A549 (cell line): ENCODE measurements around the gene KCNJ6.

ENCODE experiments used
- CHD2 ChIP-seq: fragments of 150-350 bp; IDR thresholded peaks from 2 replicates; pipeline ENCODE4 v1.6.1; 2014; ENCODE audit warnings: low read length; ENCODE audit not compliant: partially characterized antibody
- CHD4 ChIP-seq: fragments of 200-600 bp; sonication (generic); IDR thresholded peaks from 2 replicates; pipeline ENCODE4 v1.6.1; 2016; ENCODE audit warnings: antibody characterized with exemption, mild to moderate bottlenecking, borderline replicate concordance
- CTCF ChIP-seq: fragments of >200 bp; sonication (Bioruptor Twin); formaldehyde crosslinking; IDR thresholded peaks from 3 replicates; pipeline ENCODE4 v1.5.1; 2016
- EP300 ChIP-seq, 2 experiments: fragments of >200 bp; sonication (Bioruptor Twin); formaldehyde crosslinking; IDR thresholded peaks; 2 replicates in 1 of 2; 3 replicates in 1 of 2; pipeline ENCODE4 v1.6.1; 2016 to 2017
- JUN ChIP-seq, 2 experiments: fragments of >200 bp; sonication (Bioruptor Twin); formaldehyde crosslinking; IDR thresholded peaks; 2 replicates in 1 of 2; 3 replicates in 1 of 2; pipeline ENCODE4 v1.6.1; 2016 to 2017
- SREBF2 ChIP-seq: fragments of 450-650 bp; IDR thresholded peaks from 2 replicates; pipeline ENCODE4 v1.6.1; 2014; ENCODE audit warnings: mild to moderate bottlenecking, moderate library complexity

GRCh38 chr21:37945036-37945435 is 28.8 kb upstream of the KCNJ6 start:
- no peak for TF ChIP-seq CTCF
- no peak for TF ChIP-seq CHD2
- no peak for TF ChIP-seq SREBF2
- TF ChIP-seq CHD4, result no peak
- TF ChIP-seq EP300 (IDR thresholded peaks at IDR 0.05), result no peak
- TF ChIP-seq JUN (IDR thresholded peaks at IDR 0.05), result no peak
